Tibial nerve (tissue), 3 donors: ENCODE measurements around the gene ADGRE2.
"Not testable (repeated sequence)": the region's sequence is repeated elsewhere in the genome, so short reads cannot be mapped to it uniquely, and the experiment has no call there.

Experiments used
- CTCF ChIP-seq, 5 experiments: fragments of 200-600 bp in 3 of 5; fragments of 450-650 bp in 2 of 5; sonication (generic) in 3 of 5; IDR thresholded peaks; one replicate each; pipeline ENCODE4 v1.5.1; 2016 to 2019; ENCODE audit warnings: antibody characterized with exemption in 5 of 5, mild to moderate bottlenecking in 3 of 5, moderate library complexity in 2 of 5
- POLR2A ChIP-seq, 2 donors: fragments of 450-650 bp; IDR thresholded peaks; one replicate each; pipeline ENCODE4 v1.6.1; 2017; ENCODE audit warnings: antibody characterized with exemption in 2 of 2, mild to moderate bottlenecking in 2 of 2, moderate library complexity in 2 of 2

DNA sequence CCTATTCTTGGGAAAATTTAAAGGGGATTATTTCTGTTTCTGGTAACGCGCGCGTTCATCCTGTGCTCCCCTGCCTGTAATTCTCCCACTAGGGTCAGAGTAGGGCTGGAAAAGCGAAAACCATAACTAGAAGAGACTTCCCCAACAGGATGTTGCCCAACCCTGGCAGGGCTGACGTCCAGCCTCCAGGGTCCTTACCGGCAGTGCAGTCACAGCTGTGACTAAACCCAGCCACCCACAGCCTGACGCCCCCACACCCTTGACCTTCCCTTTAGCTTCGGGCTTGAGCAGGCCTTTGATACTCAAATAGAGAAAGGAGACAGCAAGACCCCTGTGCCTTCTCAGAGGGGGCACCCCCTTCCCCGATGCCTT is 6.4 kb upstream of the ADGRE2 start:
- TF ChIP-seq POLR2A, CTCF (IDR thresholded peaks at IDR 0.05): not testable (repeated sequence)
